Renal cortex interstitium (tissue), 15 donors: ENCODE measurements around the gene MED7. TPM values are rescaled to one million over a fixed set of nuclear protein-coding genes. Genes with fewer than 3 reads are reported as not detected.
"Not testable (repeated sequence)": the region's sequence is repeated elsewhere in the genome, so short reads cannot be mapped to it uniquely, and the experiment has no call there.

Experiments
- DNase-seq, 11 donors: peaks; one replicate each; pipeline ENCODE4 v3.0.0-alpha.2; 2013; ENCODE audit warnings: low read depth in 9 of 11, low spot score in 4 of 11; ENCODE audit errors: extremely low read depth in 1 of 11
- long read RNA-seq, 16 experiments: transcript quantifications; one replicate each; lab custom pipeline, GENCODE V29; 2026
- polyA plus RNA-seq, 3 donors: library from polyadenylated mRNA; unstranded; fragments of 120-200 nt; gene quantifications; one replicate each; pipeline ENCODE4 v1.2.1, GENCODE V29; 2013; ENCODE audit not compliant: insufficient read length in 3 of 3

The MED7 gene
- 10 to 100 TPM; 20.2 to 21.9 (median 21.2) TPM for polyA plus RNA-seq
- long read RNA-seq, donor 1, transcript MED7-201 (2 exons, 2,402 nt), result major isoform, 7 of 8 reads
- long read RNA-seq, donor 1, partial matches to known transcripts, result 0 of 8 reads
- long read RNA-seq, donor 1, other reads (novel, unspliced or antisense), result 0 of 8 reads
- long read RNA-seq, donor 2, transcript MED7-201 (2 exons, 2,402 nt), result major isoform, 10 of 10 reads
- long read RNA-seq, donor 2, partial matches to known transcripts, result 0 of 10 reads
- long read RNA-seq, donor 2, other reads (novel, unspliced or antisense), result 0 of 10 reads
- long read RNA-seq, donor 3, transcript MED7-201 (2 exons, 2,402 nt), result major isoform, 18 of 18 reads
- long read RNA-seq, donor 3, partial matches to known transcripts, result 0 of 18 reads
- long read RNA-seq, donor 3, other reads (novel, unspliced or antisense), result 0 of 18 reads
- long read RNA-seq, donor 4, partial matches to known transcripts, result 0 of 8 reads
- long read RNA-seq, donor 4, other reads (novel, unspliced or antisense), result 0 of 8 reads
- long read RNA-seq, donor 5, result 0 reads
- long read RNA-seq, donor 6, transcript MED7-201 (2 exons, 2,402 nt), result major isoform, 12 of 15 reads
- long read RNA-seq, donor 6, partial matches to known transcripts, result 0 of 15 reads
- long read RNA-seq, donor 6, other reads (novel, unspliced or antisense), result 0 of 15 reads
- long read RNA-seq, donor 7, transcript MED7-201 (2 exons, 2,402 nt), result major isoform, 11 of 12 reads
- long read RNA-seq, donor 7, partial matches to known transcripts, result 0 of 12 reads
- long read RNA-seq, donor 7, other reads (novel, unspliced or antisense), result 0 of 12 reads
- long read RNA-seq, donor 8, result 0 reads
- long read RNA-seq, donor 9, transcript MED7-201 (2 exons, 2,402 nt), result major isoform, 6 of 19 reads
- long read RNA-seq, donor 9, partial matches to known transcripts, result 12 of 19 reads
- long read RNA-seq, donor 9, other reads (novel, unspliced or antisense), result 0 of 19 reads
- long read RNA-seq, donor 10, transcript MED7-201 (2 exons, 2,402 nt), result major isoform, 10 of 12 reads
- long read RNA-seq, donor 10, partial matches to known transcripts, result 0 of 12 reads
- long read RNA-seq, donor 10, other reads (novel, unspliced or antisense), result 0 of 12 reads
- long read RNA-seq, donor 11, transcript MED7-201 (2 exons, 2,402 nt), result major isoform, 7 of 7 reads
- long read RNA-seq, donor 11, partial matches to known transcripts, result 0 of 7 reads
- long read RNA-seq, donor 11, other reads (novel, unspliced or antisense), result 0 of 7 reads
- long read RNA-seq, donor 12, partial matches to known transcripts, result 0 of 3 reads
- long read RNA-seq, donor 12, other reads (novel, unspliced or antisense), result 0 of 3 reads
- long read RNA-seq, donor 13, result 0 reads
- long read RNA-seq, donor 14, transcript MED7-201 (2 exons, 2,402 nt), result major isoform, 7 of 7 reads
- long read RNA-seq, donor 14, partial matches to known transcripts, result 0 of 7 reads
- long read RNA-seq, donor 14, other reads (novel, unspliced or antisense), result 0 of 7 reads
- long read RNA-seq, donor 15, partial matches to known transcripts, result 0 of 2 reads
- long read RNA-seq, donor 15, other reads (novel, unspliced or antisense), result 0 of 2 reads
- long read RNA-seq, donor 16, transcript MED7-201 (2 exons, 2,402 nt), result major isoform, 28 of 29 reads
- long read RNA-seq, donor 16, partial matches to known transcripts, result 0 of 29 reads
- long read RNA-seq, donor 16, other reads (novel, unspliced or antisense), result 0 of 29 reads

- peak; percentile 98 to 100 (median 99) for DNase-seq
These were observed at the start of gene MED7 for GRCh38 chr5:157142317-157143126. MED7 (minus strand) TSS chr5:157142865; CDS start chr5:157139431, 3,434 bp downstream.

DNA sequence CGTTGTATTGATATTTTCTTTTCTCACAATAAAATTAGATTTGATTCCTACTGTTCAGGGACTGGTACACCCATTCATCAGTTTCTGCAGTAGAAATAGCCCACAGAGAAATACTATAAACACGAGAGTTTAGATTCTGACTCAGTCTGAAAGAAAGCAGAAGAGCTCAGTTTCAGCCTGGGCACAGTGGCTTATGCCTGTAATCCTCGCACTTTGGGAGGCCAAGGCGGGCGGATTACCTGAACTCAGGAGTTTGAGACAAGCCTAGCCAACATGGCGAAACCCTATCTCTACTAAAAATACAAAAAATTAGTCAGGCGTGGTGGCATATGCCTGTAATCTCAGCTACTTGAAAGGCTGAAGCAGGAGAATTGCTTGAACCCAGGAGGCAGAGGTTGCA lies 46.6 kb upstream of the MED7 start:
- DNase-seq, result no peak

DNA sequence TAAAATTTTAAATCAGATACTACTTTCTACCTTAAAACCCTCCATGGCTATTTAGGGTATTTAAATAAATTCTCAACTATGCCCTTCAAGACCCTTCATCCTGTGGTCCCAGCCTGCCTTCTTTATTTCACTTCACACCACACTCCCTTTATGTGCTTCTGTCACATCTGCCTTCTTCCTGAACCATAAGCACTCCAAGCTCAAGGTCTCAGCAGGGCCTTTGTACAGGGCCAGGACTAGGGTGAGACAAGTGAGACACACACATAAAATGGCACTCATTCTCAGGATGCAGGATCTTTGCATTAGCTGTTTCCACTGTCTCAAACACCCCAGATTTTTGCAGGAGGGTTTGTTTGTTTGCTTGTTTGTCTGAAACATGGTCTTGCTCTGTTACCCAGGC lies 45.6 kb upstream of the MED7 start:
- no peak for DNase-seq

DNA sequence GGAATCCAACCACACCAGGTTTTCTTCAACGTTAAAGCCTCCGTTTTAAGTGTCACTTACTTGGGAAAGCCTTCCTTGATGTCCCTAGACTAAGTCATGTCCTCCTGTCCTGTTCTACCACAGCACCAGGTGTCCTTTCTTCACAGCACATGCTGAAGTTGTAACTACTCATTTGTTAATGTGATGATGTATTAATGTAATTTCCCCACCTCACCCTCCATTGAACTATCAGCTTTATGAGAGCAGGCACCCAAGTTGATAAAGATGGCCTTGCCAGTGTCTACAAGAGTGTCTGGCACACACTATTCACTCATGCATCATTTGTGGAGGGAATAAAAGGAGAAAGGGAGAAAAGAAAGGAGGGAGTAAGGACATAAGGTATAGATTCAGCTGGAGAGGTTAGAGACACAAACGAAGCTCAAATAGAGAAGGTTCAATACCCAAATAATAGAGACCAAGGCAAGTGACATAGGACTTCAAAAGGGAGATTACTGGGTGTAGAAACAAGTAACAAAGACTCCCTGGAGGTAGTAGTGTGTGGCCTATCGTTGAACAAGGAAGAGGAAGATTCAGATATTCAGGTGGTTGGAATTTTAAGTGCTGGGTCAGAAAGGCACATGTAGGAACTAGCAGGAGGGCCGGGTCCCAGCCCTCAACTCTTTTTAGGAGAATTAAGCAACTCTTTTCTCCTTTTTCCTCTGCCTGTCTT lies 44.5 kb upstream of the MED7 start:
- DNase-seq, result no peak

DNA sequence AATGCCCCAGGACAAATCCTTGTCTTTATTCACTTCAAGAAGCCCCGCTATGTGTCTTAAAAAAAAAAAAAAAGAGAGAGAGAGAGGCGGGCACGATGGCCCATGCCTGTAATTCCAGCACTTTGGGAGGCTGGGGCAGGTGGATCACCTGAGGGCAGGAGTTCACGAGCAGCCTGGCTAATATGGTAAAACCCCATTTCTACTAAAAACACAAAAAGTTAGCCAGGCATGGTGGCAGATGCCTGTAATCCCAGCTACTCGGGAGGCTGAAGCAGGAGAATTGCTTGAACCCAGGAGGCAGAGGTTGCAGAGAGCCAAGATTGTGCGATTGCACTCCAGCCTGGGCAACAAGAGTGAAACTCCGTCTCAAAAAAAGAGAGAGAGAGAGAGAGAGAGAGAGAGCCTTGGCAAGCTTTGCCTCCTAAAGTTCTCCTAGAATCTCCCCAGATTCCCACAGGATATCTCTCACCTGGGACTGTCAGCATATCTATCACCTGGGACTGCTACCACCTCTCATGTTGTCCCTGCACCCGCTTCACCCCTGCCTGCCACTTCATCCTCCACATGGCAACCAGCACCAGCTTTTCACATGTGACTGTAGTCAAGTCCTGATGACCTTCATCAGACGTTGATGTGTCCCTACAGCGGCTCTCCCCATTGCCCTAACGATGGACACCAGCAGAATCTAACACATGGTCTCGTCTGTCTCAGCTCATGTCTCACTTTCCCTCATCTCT lies 43.8 kb upstream of the MED7 start:
- no peak for DNase-seq

GRCh38 chr5:157185122-157185521 lies 42.5 kb upstream of the MED7 start:
- not testable (repeated sequence) for DNase-seq

- DNase-seq, result no peak
These were observed 41.5 kb upstream of the MED7 start for GRCh38 chr5:157184117-157184670.

GRCh38 chr5:157182143-157182757 lies 39.6 kb upstream of the MED7 start:
- DNase-seq, result no peak

DNA sequence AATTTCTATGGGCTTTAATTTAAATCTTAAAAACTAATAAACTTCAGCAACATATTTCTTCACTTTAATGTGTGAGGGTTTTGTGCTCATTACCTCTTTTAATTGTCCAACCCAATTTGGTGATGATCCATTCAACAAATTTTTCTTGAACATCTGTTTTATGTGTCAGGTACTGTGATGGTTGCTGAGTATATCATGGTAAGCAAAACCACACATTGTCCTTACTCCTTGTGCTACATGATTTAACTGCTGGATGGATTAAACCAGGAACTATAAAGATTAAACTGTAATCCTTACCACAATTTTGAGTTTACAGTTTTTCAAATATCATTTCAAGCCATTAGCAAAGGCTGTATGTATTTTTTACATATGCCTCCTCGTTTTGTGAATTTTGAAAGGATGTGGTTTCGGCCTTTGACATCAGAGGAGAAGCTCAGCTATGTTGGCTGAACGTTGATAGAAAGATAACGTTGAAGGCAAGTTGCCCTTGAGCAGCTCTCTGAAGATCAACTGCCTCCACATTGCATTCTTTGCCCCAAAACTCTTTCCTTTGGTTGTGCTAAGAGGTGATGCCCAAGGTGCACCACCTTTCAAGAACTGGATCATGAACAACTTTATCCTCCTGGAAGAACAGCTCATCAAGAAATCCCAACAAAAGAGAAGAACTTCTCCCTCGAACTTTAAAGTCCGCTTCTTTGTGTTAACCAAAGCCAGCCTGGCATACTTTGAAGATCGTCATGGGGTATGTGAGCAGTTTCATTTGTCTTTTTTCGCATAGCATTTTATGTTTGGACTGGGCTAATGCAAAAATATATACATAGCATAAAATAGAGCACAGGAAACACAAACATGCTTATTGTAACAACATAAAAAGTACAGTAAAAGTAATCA lies 38.0 kb upstream of the MED7 start, which contains the start of gene ITK:
TSS of gene ITK (plus strand) at position 467 of the 891 bp plus-strand sequence. CDS start at position 605, 138 bp downstream.
- no peak for DNase-seq

GRCh38 chr5:157178966-157179365 lies 36.3 kb upstream of the MED7 start:
- DNase-seq, result no peak

- no peak for DNase-seq
These were observed 35.3 kb upstream of the MED7 start for GRCh38 chr5:157177953-157178352.

- DNase-seq, result no peak
These were observed 32.5 kb upstream of the MED7 start for GRCh38 chr5:157175071-157175612.

GRCh38 chr5:157172403-157172802 lies 29.7 kb upstream of the MED7 start:
- DNase-seq, result no peak

DNA sequence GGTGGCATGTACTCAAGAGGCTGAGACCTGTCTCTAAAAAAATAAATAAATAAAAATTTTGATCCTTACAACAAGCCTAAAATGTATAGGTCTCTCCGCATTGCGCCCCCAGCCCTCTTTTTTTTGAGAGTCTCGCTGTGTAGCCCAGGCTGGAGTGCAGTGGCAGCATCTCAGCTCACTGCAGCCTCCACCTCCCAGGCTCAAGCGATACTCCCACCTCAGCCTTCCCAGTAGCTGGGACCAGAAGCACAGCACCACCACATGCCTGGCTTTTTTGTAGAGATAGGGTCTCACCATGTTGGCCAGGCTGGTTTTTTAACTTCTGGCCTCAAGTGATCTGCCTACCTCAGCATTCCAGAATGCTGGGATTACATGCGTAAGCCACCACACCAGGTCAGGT lies 25.6 kb upstream of the MED7 start:
- no peak for DNase-seq
